GM08714 (cell line): ENCODE results near the gene LPAR1.
"Not testable (repeated sequence)": the region's sequence is repeated elsewhere in the genome, so short reads cannot be mapped to it uniquely, and the experiment has no call there.

Experiments used
- H3K4me3 ChIP-seq: fragments of 200-500 bp; sonication (Bioruptor generic); 2 replicates; pipeline ENCODE4 v1.5.1; 2014; ENCODE audit warnings: mild to moderate bottlenecking, low read length, inconsistent platforms
- ZNF274 ChIP-seq: IDR thresholded peaks from 2 replicates; pipeline ENCODE4 v1.6.1; 2012; ENCODE audit warnings: mild to moderate bottlenecking, low read depth, low read length

Gene LPAR1

GRCh38 chr9:110890416-110890815 lies 147.9 kb downstream of the LPAR1 start:
- no peak overlapping the region for H3K4me3 ChIP-seq
- TF ChIP-seq ZNF274 = no peak

GRCh38 chr9:110887276-110887675 lies 151.0 kb downstream of the LPAR1 start:
- no peak for TF ChIP-seq ZNF274
- H3K4me3 ChIP-seq = no peak overlapping the region

GRCh38 chr9:110886832-110887231 lies 151.4 kb downstream of the LPAR1 start:
- no peak overlapping the region for H3K4me3 ChIP-seq
- TF ChIP-seq ZNF274 = no peak

GRCh38 chr9:110880189-110880588 lies 158.1 kb downstream of the LPAR1 start:
- TF ChIP-seq ZNF274 = no peak

GRCh38 chr9:110877374-110877773 lies 160.9 kb downstream of the LPAR1 start:
- no peak overlapping the region for H3K4me3 ChIP-seq
- TF ChIP-seq ZNF274 = no peak

More at GRCh38 chr9:110880189-110880588, 158.1 kb downstream of the LPAR1 start:
- no peak overlapping the region for H3K4me3 ChIP-seq

- no peak overlapping the region for H3K4me3 ChIP-seq
- TF ChIP-seq ZNF274 = no peak
These were observed 161.3 kb downstream of the LPAR1 start for GRCh38 chr9:110876929-110877328.

- no peak overlapping the region for H3K4me3 ChIP-seq
- TF ChIP-seq ZNF274 = no peak
These were observed 163.2 kb downstream of the LPAR1 start for GRCh38 chr9:110874963-110875674.

GRCh38 chr9:110872920-110873319 lies 165.3 kb downstream of the LPAR1 start:
- no peak overlapping the region for H3K4me3 ChIP-seq
- no peak for TF ChIP-seq ZNF274

GRCh38 chr9:110871736-110872135 lies 166.5 kb downstream of the LPAR1 start:
- no peak overlapping the region for H3K4me3 ChIP-seq
- TF ChIP-seq ZNF274 = no peak

- no peak overlapping the region for H3K4me3 ChIP-seq
- no peak for TF ChIP-seq ZNF274
These were observed 168.3 kb downstream of the LPAR1 start for GRCh38 chr9:110869931-110870330.

GRCh38 chr9:110864011-110864410 lies 174.3 kb downstream of the LPAR1 start:
- H3K4me3 ChIP-seq = no peak overlapping the region
- TF ChIP-seq ZNF274 = no peak

GRCh38 chr9:110861370-110862110 lies 176.7 kb downstream of the LPAR1 start:
- H3K4me3 ChIP-seq = not testable (repeated sequence)

- no peak overlapping the region for H3K4me3 ChIP-seq
- TF ChIP-seq ZNF274 = no peak
These were observed 181.5 kb downstream of the LPAR1 start for GRCh38 chr9:110856772-110857171.

- no peak overlapping the region for H3K4me3 ChIP-seq
- no peak for TF ChIP-seq ZNF274
These were observed 187.7 kb downstream of the LPAR1 start for GRCh38 chr9:110850401-110851135.

GRCh38 chr9:110847671-110848070 lies 190.6 kb downstream of the LPAR1 start:
- H3K4me3 ChIP-seq = no peak overlapping the region
- TF ChIP-seq ZNF274 = no peak
